Measurements from ENCODE around the gene FAM241A. TPM values are rescaled to one million over a fixed set of nuclear protein-coding genes. Genes with fewer than 3 reads are reported as not detected.

The FAM241A gene
- total RNA-seq, 3 donors from 2014 or later, result 0.75 to 2.1 (median 1.8) TPM

Other genes starting within 250 kb of the FAM241A start
- 10 to 100 TPM; 32.3 to 51.5 (median 35.9) TPM for gene AP1AR, start 86.3 kb downstream of the FAM241A start, total RNA-seq
- gene TIFA, start 140.4 kb downstream of the FAM241A start, total RNA-seq, result 1 to 10 TPM; 6.3 to 8.2 (median 6.7) TPM
- 10 to 100 TPM; 23.1 to 39.8 (median 31.0) TPM for gene ALPK1, start 151.9 kb downstream of the FAM241A start, total RNA-seq

All from mucosa of descending colon (tissue), 3 donors.